ENCODE data around the gene APMAP.
"Not testable (repeated sequence)": the region's sequence is repeated elsewhere in the genome, so short reads cannot be mapped to it uniquely, and the experiment has no call there.

Gene APMAP

DNA sequence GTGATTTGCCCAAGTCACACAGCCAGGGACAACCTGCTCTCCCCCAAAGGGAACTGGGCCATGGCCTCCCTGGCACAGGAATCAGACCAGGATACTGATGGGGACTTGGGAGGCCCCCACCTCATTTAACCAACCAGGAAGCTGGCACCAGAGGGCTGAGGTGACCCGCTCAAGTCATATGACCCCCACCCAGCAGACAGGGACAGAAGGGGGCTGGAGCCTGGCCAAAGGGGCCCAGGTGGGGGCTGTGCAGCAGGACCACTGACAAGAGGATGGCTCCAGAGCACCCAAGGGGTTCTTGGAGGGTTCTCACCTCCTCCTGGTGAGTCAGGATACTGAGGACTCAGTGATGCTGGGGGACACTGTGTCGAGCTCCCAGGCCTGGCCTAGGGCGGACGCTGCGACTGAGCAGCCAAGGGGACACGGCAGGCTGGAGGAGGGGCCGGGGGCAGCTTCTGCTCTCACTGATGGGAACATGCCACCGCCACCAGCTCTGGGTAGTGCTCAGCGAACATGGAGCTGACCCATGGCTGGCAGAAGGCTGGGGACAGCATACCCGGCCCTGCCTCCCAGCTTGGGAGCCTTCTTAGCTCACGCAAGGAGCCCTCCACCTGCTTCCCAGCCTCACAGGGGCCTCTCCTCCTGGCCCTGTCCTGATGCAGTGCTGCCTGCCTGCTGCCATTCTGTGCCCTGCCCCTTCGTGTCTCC, 42.3 kb downstream of the APMAP start:
- no peak for DNase-seq

DNA sequence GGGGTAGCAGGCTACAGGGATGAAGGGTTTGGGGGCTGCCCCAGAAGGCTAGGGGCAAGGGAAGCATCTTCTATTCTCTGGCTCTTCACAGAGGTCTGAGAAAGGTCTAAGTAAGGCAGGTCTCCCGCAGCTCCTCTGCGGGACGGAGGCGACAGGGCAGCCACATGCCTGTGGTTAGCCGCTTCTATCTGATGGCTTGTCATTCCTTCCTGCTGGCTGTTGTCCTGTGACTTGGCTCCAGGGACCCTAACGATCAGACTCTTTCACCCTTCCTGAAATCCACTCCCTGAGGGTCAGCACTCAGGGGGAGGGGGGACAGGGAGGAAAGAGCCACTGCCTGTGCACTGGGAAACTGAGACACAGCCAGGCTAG, 42.8 kb downstream of the APMAP start:
- DNase-seq: peak; percentile 50

DNA sequence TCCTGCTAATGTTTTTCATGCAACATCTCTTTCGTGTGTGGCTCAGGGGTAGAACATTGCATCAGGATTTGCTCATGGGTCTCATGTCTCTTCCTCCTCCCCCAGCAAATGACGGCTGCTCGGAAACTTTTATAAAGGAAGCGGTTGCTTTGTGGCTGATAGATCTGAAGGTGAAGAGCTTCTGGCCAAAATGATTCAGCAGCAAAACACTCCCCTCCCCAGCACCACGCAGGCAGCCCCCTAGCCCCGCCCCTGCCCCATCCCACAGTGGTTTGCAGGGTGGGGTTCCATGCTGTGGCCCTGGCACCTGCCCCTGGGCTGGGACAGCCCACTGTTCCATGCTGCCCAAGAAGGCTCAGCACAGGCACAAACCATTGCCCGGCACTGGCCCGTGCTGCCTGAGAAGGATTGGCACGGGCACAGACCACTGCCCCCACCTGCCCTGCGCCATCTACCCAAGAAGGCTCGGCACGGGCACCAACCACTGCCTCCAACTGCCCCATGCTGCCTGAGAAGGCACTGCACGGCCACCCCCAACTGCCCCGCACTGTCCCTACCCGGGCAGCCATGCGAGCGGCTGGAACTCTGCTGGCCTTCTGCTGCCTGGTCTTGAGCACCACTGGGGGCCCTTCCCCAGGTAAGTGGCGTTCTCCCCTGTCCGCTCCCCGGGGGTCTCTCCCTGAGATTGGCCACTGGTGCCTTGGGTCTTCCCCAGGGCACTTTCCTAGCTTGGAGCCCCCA, 43.4 kb downstream of the APMAP start, which contains the start of gene CST7:
TSS of gene CST7 (plus strand) at position 331 of the 741 bp plus-strand sequence. CDS start at position 568, 237 bp downstream.
- peak; percentile 94 for DNase-seq

DNA sequence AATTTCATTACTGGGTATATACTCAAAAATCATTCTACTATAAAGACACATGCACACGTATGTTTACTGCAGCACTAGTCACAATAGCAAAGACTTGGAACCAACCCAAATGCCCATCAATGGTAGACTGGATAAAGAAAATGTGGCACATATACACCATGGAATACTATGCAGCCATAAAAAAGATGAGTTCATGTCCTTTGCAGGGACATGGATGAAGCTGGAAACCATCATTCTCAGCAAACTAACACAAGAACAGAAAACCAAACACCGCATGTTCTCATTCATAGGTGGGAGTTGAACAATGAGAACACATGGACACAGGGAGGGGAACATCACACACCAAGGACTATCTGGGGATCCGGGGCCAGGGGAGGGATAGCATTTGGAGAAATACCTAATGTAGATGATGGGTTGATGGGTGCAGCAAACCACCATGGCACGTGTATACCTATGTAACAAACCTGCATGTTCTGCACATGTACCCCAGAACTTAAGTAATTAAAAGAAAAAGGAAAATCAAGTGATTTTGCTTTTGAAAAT, 44.1 kb downstream of the APMAP start:
- DNase-seq: not testable (repeated sequence)

DNA sequence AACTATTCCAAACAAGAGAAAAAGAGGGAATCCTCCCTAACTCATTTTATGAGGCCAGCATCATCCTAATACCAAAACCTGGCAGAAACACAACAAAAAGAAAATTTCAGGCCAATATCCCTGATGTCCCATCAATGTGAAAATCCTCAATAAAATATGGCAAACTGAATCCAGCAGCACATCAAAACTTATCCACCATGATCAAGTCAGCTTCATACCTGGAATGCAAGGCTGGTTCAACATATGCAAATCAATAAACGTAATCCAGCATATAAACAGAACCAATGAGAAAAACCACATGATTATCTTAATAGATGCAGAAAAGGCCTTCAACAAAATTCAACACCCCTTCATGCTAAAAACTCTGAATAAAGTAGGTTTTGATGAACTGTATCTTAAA, 46.2 kb downstream of the APMAP start:
- DNase-seq: not testable (repeated sequence)

DNA sequence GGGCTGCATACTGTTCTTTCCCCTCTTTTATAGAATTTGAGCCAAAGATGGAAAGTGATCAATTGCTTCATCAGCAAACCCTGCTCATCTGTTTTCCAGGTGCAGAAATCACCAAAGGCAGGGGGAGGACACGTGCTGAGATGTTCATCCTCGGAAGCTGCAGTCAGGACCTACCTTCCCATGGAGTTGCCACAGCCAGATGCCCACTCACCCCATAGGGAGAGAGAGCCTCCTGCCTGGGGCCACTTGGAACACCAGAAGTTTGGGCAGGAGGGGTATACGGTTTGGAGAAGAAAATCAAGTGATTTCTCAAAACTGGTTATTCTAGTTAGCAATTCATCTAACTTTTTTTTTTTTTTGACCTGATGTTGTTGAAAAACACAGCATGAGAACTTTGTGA, 48.8 kb downstream of the APMAP start:
- DNase-seq: no peak

DNA sequence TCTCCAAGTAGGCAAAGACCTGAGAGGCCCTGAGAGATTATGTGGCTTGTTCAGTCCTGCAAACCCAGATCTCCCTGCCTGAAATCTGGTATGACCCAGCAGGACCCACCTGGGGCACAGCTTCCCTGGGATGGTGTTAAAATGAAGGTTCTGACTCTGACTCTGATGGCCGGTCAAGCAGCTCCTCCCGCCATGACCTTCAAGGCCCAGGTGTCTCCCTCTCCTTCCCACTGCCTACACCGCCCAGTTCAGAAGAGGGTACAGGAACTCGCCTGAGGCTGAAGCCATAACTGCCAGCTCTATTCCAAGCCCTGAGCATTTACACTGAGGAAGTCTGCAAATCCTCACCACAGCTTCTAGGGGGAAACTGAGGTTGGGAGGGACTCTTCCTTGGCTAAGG, 49.4 kb downstream of the APMAP start:
- DNase-seq: no peak

DNA sequence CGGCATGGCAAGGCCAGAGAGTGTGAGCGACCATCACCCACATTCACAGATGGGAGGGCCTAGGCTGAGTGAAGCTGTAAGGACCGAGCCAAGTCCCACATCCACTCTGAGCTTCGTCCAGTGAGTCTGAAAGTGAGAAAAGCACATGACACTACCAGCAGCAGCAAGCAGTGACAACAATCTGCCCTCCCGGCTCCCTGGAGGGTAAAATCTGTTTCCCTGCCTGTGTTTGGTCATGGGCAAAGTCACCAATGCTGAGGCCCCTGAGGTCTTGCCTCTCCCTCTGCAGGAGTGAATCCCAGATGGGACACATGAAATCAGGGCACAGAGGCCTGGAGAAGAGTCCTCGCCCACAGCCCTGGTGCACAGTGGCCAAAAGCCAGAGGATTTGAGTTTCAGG, 49.9 kb downstream of the APMAP start:
- DNase-seq: no peak

DNA sequence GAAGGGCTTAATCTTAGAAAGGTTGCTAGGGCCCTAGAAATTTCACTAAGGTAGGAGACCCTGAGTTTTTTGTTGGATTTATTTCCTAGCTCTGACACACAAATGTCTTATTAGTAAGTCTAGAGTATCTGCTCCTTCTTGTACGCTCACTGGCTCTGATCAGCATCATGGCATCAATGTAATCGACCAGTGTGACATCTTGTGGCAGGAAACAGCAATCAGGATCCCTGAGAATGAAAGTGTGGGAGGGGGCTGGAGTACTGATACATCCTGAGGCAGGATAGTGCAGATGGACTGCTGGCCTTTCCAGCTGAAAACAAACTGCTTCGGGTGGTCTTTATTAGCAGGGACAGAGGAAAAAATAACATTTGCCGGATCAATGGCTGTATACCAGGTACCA, 53.5 kb downstream of the APMAP start:
- no peak for DNase-seq

DNA sequence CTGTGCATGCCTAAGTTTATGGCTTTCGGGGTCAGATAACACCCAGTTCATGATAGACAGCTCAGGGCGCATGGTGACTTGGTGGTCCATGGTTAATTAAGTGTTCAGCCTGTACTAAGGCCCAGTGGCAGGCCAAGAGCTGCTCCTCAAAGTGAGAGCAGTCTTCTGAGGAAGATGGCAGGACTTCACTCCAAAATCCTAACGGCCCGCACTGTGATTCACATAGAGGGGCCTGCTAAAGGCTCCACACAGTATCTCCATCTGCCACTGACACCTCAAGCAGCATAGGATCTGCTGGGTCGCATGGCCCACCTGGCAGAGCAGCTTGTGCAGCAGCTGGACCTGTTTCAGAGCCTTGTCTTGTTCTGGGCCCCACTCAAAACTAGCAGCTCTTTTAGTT, 54.1 kb downstream of the APMAP start:
- DNase-seq: no peak

DNA sequence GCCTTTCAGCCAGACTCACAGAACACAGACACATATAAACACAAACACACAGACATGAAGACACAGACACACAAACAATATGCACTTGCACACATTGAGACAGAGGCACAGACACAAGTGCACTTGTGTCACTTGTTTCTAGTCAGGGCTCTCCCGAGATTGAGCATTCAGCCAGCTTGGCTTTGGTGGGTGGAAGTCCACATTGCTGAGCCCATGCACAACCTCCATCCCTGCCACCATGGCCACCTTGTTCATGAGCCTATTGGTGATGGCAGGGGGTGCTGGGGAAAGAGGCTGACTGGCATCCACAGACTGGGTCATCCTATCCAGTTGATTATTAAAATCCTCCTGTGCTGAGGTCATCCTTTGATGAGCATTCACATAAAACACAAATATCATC, 55.0 kb downstream of the APMAP start:
- DNase-seq: no peak

DNA sequence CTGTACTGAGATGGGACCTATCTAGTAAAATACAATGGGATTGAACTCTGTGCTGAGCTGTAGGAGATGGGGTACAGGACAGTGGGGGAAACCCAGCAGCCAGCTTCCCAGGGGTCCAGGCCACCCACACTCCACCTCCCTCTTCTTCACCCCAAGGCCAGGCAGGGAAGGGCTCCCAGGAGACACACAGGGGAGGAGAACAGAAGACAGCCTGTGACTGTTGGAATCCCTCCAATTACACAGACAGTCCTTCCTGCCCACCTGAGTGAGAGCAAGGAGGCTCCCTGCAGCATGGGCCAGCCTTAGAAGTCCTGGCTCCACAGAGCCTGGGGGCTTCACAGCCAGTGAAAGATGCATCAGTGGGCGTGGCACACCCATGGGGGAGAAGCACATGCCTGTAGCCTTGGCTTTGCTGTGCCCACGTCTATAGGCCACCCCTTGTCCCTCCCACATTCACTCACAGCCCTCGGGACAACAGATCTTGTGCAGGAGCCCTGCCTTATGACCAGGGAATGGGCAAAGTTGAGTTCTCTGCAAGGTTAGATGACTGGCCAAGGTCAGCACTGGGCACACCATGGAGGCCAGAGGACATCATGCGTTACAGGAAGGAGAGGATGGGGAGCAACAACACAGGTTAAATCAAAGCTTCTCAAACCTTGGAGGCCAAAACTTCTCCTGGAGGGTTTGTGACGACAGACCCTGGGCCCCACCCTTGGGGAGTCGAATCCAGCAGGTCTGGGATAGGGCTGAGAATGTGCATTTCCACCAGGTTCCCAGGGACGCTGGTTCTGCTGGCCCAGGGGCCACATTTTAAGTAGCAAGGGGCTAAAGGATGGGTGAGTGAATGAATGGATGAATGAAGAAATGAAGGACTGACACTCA, 55.8 kb downstream of the APMAP start:
- no peak for DNase-seq

DNA sequence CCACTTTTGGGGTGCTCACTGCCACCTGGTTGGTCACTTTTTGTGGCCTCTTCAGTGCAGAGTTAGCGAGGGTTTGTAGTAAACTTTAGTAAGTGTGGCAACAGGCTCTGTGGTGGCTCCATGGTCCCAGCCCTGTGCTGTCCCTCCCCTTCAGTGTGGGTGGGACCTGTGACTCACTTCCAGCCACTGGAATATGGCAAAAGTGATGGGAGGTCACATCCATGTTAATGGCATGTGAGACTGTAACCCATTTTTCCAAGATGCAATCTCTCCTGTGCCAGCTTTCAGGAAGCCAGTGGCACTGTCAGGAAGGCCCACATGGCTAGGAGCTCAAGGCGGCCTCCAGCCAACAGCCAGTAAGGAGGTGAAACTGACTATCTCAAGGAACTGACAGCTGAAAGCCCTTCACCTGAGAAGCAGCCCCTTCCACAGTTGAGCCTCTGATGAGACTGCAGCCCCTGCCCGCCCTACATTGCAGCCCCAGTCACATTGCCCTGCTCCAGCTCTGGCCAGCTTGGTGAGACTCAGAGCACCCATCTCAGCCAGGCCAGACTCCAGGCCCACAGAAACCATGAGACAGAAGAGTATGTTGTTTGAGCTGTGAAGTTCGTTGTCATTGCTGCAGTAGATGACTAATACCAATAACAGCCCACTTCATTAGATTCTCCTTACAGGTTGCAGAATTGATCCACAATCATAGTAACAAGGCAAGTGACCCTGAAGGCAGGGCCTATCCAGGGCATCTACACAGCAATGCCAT, 56.6 kb downstream of the APMAP start:
- no peak for DNase-seq

DNA sequence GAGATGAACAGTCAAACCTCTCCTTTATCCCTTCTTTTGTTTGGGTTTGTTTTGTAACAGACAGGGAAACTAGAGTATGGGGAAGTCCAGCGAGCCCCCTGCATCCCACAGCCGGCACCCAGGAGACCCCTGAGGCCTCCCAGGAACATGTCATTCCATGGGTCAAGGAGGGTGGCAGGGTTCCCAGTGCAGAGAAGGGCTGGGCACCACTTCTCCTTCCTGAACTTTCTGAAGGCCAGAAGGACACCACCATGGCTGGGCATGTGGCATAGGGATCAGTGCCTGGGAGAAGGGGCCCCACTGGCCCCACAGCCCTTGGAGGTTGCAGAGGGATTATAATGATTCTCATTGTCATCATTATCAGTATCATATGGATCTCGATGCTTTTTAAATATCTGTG, 57.4 kb downstream of the APMAP start:
- no peak for DNase-seq

DNA sequence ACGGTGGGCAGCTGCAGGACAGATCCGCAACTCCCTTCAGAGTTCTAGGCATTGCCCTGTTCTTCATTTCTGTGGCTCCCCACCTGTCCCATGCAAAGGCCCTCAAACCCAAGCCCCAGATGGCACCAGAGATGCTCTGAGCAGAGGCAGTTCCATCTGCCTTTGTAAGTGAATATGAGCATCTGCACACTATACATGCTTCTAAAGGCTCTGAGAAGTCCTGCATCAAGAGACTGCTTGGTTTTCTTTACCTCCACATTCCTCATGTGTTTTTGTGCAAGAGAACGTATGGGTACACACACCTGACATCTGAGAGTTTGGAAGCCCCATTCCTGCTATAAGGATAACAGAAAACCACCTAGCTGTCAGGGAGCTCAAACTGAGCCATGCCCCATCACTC, 57.8 kb downstream of the APMAP start:
- DNase-seq: no peak

DNA sequence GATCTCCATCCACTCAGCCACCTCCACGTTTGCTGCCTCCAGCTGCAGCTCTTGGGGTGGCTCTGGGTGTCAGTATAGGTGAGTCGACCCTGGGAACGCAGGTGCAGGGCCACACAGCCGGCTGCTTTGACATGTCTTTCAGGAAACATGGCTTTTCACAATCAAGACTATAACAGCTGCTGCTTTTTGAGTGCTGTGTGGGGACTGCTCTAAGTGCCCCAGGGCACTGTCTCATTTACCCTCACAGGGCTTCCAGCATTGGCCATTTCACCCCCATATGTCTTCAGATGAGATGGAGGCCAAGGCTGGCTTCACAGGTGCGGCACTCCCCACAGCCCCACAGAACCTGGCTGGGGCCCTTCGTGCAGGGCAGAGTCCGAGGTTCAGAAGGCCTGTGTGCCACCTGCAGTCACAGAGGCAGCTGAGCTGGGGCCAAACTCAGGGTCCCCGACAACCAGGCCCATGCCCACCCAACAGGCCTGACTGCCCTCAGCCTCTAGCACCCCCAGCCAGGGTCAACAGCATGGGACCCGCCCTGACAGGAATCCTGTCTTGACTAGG, 58.4 kb downstream of the APMAP start:
- DNase-seq: no peak

DNA sequence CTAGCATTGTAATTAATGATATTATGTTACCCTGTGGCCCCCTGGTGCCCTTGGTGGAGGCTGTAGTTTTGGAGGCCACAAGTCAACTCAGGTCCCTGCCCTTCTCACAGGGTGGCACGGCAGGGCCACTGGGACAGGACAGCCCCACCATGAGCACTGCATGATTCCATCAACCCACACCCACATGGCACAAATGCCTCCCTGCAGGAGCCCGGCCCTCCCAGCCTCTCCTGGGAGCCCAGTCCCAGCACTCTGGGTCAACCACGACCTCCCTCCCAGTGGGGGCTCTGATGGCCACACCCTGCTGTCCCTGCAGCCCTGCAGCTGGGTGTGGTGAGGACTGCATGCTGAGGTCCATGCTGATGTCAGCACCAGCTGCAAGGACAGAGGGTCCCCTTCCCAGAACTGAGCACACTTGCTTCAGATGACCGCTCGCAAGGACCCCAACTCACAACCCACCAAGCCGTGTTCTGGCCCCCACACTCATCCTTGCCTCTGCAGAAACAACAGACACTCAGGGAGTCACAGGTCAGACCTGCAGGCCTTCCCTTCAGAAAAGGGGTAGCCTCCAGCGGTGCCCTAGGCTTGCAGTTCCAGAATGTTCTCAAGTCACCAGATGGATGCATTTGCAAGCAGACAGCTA, 59.2 kb downstream of the APMAP start:
- DNase-seq: no peak

DNA sequence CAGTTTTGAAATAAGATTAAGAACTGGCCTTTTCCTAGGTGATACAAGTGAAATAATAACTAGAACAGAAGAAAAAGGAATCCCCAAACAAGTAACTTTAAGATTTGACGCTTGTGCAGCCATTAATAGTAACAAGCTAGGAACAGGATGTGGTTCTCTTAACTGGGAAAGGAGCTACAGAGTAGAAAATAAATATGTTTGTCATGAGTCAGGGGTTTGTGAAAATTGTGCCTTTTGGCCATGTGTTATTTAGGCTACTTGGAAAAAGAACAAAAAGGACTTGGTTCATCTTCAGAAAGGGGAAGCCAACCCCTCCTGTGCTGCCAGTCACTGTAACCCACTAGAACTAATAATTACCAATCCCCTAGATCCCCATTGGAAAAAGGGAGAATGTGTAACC, 60.7 kb downstream of the APMAP start:
- DNase-seq: not testable (repeated sequence)

DNA sequence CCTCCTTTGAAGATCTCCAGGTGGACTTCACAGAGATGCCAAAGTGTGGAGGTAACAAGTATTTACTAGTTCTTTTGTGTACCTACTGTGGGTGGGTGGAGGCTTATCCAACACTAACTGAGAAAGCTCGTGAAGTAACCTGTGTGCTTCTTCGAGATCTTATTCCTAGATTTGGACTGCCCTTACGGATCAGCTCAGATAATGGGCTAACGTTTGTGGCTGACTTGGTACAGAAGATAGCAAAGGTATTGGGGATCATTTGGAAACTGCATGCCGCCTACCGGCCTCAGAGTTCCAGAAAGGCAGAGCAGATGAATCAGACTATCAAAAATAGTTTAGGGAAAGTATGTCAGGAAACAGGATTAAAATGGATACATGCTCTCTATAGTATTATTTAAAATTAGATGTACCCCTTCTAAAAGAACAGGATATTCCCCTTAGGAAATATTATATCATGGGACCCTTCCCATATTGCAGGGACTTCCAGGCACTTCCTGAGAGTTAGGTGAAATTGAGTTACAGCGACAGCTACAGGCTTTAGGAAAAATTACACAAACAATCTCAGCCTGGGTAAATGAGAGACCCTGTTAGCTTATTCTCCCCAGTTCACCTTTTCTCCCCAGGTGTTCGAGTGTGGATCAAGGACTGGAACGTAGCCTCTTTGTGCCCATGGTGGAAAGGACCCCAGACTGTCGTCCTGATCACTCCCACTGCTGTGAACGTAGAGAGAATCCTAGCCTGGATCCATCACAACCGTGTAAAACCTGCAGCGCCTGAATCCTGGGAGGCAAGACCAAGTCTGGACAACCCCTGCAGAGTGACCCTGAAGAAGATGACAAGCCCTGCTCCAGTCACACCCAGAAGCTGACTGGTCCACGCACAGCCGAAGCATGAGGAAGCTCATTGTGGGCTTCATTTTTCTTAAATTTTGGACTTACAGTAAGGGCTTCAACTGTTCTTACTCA, 61.5 kb downstream of the APMAP start:
- DNase-seq: not testable (repeated sequence)
